ENCODE results near the gene COL6A3. TPM values are rescaled to one million over a fixed set of nuclear protein-coding genes. Genes with fewer than 3 reads are reported as not detected.

The COL6A3 gene
- total and polyA plus RNA-seq, 9 of the 15 experiments (the other 6 are each of a cell fraction or from before 2014, with no cell fraction given): 0.07 to 4.1 (median 1.5) TPM

DNA sequence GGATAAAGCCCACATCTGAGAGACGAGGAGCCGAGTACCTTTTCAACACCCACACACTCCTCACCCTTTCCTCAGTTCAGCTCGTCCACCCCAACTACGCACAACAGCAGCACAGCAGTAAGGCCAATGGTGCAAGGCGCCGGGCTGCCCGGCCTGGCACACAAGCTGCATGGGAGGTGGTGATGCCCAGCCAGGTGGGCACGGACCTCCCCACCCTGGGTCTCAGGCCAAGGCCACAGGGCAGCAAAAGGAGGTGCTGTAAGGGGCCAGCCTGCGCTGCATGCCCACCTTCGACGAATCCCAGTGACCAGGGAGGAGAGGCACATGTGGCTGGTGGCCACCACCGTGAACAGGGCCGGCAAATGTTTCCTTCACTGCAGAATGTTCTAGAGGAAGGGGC lies 36.6 kb upstream of the COL6A3 start (continued):
- TF ChIP-seq PATZ1 (CRISPR knock-in tag; IDR thresholded peaks at IDR 0.05; ENCODE audit: borderline replicate concordance) (no peak), GTF2B (IDR thresholded peaks at IDR 0.05; ENCODE audit: extremely low read depth, insufficient read length) (no peak), SPI1 (IDR thresholded peaks at IDR 0.05; ENCODE audit: borderline replicate concordance, low read depth, low read length) (no peak), ZNF184 (CRISPR knock-in tag; IDR thresholded peaks at IDR 0.05) (no peak), ZKSCAN3 (CRISPR knock-in tag; IDR thresholded peaks at IDR 0.05) (no peak)

DNA sequence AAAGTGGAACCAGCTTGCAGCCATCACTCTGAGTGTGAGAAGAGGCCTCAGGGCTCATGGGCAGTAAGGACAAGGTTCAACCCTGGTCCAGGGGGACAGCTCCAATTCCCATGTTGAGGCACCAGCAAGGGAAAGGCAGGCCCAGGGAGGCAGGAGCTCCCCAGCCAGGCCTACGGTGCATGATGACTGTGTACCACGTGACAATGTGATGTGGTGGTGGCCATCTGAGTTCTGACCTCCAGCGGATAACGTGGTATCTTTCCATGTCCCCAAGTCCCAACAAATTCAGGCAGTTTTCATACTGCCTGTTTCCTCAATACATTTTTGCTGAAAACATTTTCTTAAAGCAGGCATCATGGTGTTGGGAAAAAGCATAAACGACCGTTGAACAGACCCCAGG lies 36.1 kb upstream of the COL6A3 start:
- Histone ChIP-seq H3K36me3 (ENCODE audit: control insufficient read depth, insufficient read depth, low read length) (no peaks in the 10 kb centered on the region), H3K27ac (ENCODE audit: extremely low read depth, low read depth, low read length) (no peak overlapping the region), H2AFZ (ENCODE audit: low read depth, low read length) (no peak overlapping the region), H3K9ac (ENCODE audit: insufficient read depth in 1 of 2, low read depth in 2 of 2, low read length in 2 of 2) (no peak overlapping the region), H3K4me1 (replicated peaks in 1 of 2; ENCODE audit: control insufficient read depth in 2 of 2, insufficient read depth in 2 of 2, low read length in 2 of 2) (no peaks in the 10 kb centered on the region), H3K9me1 (ENCODE audit: control insufficient read depth, insufficient read depth, low read length) (no peaks in the 10 kb centered on the region), H3K4me3 (no peak overlapping the region), H3K4me2 (ENCODE audit: insufficient read depth, low read length) (no peak overlapping the region), H3K27me3 (ENCODE audit: control insufficient read depth in 2 of 2, insufficient read depth in 2 of 2, low read length in 2 of 2) (peaks cover 0 to 32% of the 10 kb centered on the region in 2 experiments; a peak in 2 of 5 replicates), H3K9me3 (replicated peaks; ENCODE audit: control insufficient read depth, insufficient read depth, low read depth, low read length) (no peaks in the 10 kb centered on the region), H3K79me2 (ENCODE audit: control insufficient read depth, insufficient read depth, low read length) (no peaks in the 10 kb centered on the region), H4K20me1 (replicated peaks; ENCODE audit: control insufficient read depth, insufficient read depth, low read length) (no peaks in the 10 kb centered on the region)
- ChIA-PET POLR2A (no interaction called here), CTCF (ENCODE audit: low intra/inter-chr PET ratio) (no interaction called here)
- no TSS peak for BruUV-seq (replicated peaks)
- in situ Hi-C loops (cut with MboI) (no loop called here), intact Hi-C loops (cut with micrococcal nuclease) (no loop called here)
- no peak for FAIRE-seq
- no peak for DNase-seq (ENCODE audit: extremely low read depth in 1 of 4, low spot score in 3 of 4)
- 29% methylated on average over 5 of the region's 6 CpGs for WGBS (ENCODE audit: insufficient coverage, low coverage, missing lambda C conversion rate)
- no peak for ATAC-seq
- 0 out of 2 replicates have a peak, but pooled peaks have one; percentile 15 for TF ChIP-seq USF2 (CRISPR knock-in tag; IDR thresholded peaks at IDR 0.05)
- TF ChIP-seq THRB (CRISPR knock-in tag; conservative IDR thresholded peaks at IDR 0.05): no peak

Measured in K562 (cell line).